Nephron (organoid): Measurements from ENCODE around the gene DFFB.

Experiments
- H3K27ac Mint-ChIP-seq, 3 experiments: 2 replicates each; pipeline ENCODE4 v1.8.0; 2020; ENCODE audit warnings: mixed read lengths in 3 of 3, mild to moderate bottlenecking in 2 of 3, moderate library complexity in 1 of 3
- H3K27me3 Mint-ChIP-seq: 2 replicates; pipeline ENCODE4 v1.8.0; 2021; ENCODE audit warnings: low read depth, mild to moderate bottlenecking, moderate library complexity, mixed read lengths
- H3K36me3 Mint-ChIP-seq: 2 replicates; pipeline ENCODE4 v1.8.0; 2020; ENCODE audit warnings: low read depth, mixed read lengths
- H3K4me1 Mint-ChIP-seq: 2 replicates; pipeline ENCODE4 v1.8.0; 2020; ENCODE audit warnings: mixed read lengths
- H3K4me3 Mint-ChIP-seq, 3 experiments: 2 replicates each; pipeline ENCODE4 v1.8.0; 2020; ENCODE audit warnings: mild to moderate bottlenecking in 3 of 3, mixed read lengths in 3 of 3, moderate library complexity in 2 of 3
- H3K9me3 Mint-ChIP-seq: 2 replicates; pipeline ENCODE4 v1.8.0; 2020; ENCODE audit warnings: mixed read lengths
- TF ChIP-seq, protein P1 (sequence below), 3 experiments: fragments of 200-600 bp; sonication (generic); IDR thresholded peaks; one replicate each; pipeline ENCODE4 v1.5.0; 2021; ENCODE audit warnings: antibody characterized with exemption in 3 of 3; ENCODE audit not compliant: unreplicated experiment in 3 of 3

DFFB gene

DNA sequence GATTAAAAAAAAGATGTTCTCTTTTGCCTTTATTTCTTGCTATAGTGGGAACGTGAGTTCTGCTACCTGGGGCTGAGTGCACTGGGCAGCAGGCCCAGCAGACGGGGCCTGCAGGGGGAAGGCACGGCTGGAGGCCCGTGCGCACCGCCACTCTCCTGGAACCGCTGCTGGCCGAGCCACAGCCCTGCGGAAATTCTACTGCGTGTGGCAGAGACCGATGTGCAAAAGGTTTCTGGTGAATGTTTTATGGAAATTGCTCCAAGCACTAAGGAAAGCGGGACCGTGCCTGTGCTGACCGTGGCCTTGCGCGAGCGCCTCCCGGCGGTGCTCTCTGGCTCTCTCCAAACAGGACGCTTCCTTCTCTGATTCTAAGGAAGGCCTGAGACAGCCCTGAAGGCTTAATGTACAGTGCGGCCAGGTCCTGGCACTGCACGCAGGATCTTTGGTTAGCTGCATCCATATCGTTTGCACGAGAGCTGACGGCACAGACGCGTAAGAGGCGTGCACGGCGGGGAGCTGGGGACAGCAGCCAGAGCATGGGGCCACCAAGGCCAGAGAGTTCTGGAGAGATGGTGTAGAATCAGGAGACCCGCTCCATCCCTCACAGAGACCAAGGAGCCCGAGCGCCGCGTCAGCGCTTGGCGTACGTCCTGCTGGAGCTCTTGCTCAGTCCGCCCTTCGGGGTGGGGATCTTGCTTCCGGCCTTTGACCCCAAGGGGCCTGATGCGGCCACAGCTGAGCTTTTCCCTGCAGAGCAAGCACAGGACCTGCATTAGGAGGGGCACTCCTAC is 42.3 kb upstream of the DFFB start:
- Mint-ChIP-seq H3K4me1 (peaks cover 8% of the 10 kb centered on the region), H3K4me3 (no peak overlapping the region), H3K27me3 (no peaks in the 10 kb centered on the region), H3K9me3 (no peaks in the 10 kb centered on the region), H3K36me3 (peaks cover 32% of the 10 kb centered on the region), H3K27ac (peak overlapping the region; percentile 9 to 46 (median 21))
- TF ChIP-seq, protein P1, sequence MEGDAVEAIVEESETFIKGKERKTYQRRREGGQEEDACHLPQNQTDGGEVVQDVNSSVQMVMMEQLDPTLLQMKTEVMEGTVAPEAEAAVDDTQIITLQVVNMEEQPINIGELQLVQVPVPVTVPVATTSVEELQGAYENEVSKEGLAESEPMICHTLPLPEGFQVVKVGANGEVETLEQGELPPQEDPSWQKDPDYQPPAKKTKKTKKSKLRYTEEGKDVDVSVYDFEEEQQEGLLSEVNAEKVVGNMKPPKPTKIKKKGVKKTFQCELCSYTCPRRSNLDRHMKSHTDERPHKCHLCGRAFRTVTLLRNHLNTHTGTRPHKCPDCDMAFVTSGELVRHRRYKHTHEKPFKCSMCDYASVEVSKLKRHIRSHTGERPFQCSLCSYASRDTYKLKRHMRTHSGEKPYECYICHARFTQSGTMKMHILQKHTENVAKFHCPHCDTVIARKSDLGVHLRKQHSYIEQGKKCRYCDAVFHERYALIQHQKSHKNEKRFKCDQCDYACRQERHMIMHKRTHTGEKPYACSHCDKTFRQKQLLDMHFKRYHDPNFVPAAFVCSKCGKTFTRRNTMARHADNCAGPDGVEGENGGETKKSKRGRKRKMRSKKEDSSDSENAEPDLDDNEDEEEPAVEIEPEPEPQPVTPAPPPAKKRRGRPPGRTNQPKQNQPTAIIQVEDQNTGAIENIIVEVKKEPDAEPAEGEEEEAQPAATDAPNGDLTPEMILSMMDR (IDR thresholded peaks at IDR 0.05; ENCODE audit: unreplicated experiment in 3 of 3) = no peak

DNA sequence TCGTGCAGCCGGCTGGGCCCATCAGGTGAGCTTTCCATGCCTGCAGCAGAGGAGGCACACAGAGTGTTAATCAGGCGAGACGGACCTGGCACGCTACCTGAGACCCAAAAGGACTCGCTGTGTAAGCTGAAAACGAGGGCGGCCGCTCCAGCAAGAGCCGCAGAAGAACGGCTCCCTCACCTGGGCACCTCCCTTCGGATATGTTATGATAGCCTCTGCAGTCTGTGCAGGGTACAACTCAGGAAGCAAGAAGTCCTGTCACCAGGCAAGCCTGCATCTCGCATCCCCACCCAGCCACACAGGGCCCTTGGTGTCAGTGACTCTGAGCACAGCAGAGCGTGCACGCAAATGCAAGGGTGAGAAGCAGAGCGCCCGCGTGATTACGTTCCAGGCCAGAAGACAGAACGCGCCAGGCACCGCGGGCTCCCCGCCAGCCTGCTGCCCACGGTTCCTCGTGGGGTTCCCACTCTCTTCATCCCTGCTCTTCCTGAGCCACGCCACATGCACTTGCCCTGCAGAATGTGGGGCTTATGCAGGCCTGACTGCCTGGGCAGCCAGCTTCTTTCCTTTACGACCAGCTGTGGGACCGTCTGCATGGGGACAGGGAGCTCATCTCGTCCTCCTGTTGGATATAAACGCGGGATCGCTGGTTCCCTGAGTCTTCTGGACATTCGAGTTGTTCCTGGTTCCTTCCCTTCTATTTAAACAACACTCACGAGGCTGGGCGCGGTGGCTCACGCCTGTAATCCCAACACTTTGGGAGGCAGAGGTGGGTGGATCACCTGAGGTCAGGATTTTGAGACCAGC is 40.7 kb upstream of the DFFB start:
- Mint-ChIP-seq H3K9me3 (no peaks in the 10 kb centered on the region), H3K27me3 (no peaks in the 10 kb centered on the region), H3K27ac (no peak overlapping the region), H3K36me3 (peaks cover 41% of the 10 kb centered on the region), H3K4me1 (peaks cover 16% of the 10 kb centered on the region), H3K4me3 (no peak overlapping the region)
- TF ChIP-seq, protein P1 (IDR thresholded peaks at IDR 0.05; ENCODE audit: unreplicated experiment in 3 of 3) = no peak

DNA sequence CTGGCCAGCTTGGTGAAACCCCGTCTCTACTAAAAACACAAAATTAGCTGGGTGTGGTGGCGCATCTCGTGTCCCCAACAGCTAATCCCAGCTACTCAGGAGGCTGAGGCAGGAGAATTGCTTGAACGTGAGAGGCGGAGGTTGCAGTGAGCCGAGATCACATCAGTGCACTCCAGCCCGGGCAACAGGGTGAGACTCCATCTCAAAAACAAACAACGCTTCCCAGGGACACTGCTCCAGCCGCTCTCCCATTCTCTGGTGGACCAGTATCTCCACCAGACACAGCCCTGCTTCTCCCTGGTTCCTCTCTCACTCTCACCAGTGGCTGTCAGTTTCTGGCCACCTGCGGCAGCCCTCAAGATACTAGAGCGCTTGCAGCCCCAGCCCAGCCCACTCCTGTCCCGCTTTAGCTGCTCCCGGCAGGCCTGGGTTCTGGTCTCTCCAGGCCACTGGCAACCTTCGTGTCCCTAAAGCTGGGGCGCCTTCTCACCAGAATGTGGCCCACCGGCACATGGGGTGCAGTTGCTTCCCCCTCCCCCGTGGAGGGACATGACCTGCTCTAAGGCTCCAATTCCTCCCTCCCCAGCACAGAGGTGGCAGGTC is 40.0 kb upstream of the DFFB start:
- no peaks in the 10 kb centered on the region for H3K27me3 Mint-ChIP-seq
- TF ChIP-seq, protein P1 (IDR thresholded peaks at IDR 0.05; ENCODE audit: unreplicated experiment in 3 of 3) = no peak
- no peak overlapping the region for H3K4me3 Mint-ChIP-seq
- H3K4me1 Mint-ChIP-seq = peaks cover 18% of the 10 kb centered on the region
- no peaks in the 10 kb centered on the region for H3K9me3 Mint-ChIP-seq
- H3K36me3 Mint-ChIP-seq = peaks cover 48% of the 10 kb centered on the region
- no peak overlapping the region for H3K27ac Mint-ChIP-seq

DNA sequence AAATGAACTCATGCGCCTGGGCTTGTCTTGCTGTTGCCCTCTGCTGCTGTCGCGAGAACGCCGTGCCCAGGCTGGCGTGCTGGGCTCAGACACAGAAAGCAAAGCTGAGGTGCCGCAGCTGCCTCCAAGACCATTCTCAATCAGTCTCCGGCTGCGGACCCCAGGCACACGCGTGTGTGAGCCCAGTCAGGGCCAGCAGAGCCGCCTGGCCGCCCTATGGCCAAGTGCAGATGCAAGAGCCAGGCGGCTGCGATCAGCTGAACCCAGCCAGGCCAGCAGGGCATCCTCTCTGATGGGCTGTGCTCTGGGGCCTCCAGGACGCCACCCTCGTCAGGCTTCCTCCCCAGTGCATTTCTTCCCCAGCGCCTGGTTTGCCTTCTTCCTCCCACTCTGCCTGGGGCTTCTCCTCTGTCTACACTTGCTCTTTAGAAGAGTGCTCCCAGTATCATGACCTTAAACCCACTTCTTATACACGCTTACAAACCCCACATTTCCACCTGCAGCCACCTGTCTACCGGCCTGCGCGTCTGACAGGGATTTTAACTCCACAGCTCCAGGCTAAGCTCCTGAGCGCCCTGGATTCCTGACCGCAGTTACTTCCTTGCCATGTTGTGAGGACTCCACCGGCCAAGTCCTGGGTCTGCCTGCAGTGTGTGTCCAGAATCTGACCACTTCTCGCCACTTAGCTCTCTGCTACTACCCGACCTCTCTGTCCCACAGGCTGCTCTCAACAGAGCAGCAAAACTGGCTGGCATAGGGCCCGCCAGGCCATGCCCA is 39.3 kb upstream of the DFFB start:
- Mint-ChIP-seq H3K27me3 (no peaks in the 10 kb centered on the region), H3K9me3 (no peaks in the 10 kb centered on the region), H3K4me1 (peaks cover 18% of the 10 kb centered on the region), H3K27ac (no peak overlapping the region), H3K4me3 (no peak overlapping the region), H3K36me3 (peaks cover 55% of the 10 kb centered on the region)
- TF ChIP-seq, protein P1 (IDR thresholded peaks at IDR 0.05; ENCODE audit: unreplicated experiment in 3 of 3) = no peak

DNA sequence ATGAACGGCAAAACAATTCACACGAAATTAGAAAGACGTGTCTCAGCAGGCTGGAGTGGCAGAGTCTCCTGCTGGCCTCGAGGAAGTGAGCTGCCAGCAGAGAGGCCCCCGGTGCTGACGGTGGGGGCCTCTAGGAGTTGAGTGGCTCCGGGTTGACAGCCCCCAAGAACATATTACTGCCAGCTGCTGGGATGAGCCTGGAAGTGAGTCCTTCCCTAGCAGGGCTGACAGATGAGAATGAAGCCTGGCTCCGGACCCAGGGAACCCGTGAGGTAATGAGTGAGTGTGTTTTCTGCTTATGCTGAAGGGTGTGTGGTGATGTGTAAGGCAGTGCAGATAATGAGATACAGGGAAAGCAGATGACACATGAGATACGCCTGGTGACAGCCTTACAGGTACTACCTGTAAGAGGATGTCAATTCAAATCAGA is 37.5 kb upstream of the DFFB start:
- TF ChIP-seq, protein P1 (IDR thresholded peaks at IDR 0.05; ENCODE audit: unreplicated experiment in 3 of 3) = no peak
- Mint-ChIP-seq H3K27ac (peak overlapping the region; percentile 9 to 91 (median 65)), H3K4me1 (peaks cover 18% of the 10 kb centered on the region), H3K36me3 (peaks cover 65% of the 10 kb centered on the region), H3K4me3 (peak overlapping the region in 1 of 3 experiments; percentile 31), H3K27me3 (no peaks in the 10 kb centered on the region), H3K9me3 (no peaks in the 10 kb centered on the region)
